ENCODE data around the gene MPHOSPH9. TPM values are rescaled to one million over a fixed set of nuclear protein-coding genes. Genes with fewer than 3 reads are reported as not detected.
A peak's percentile ranks its signal among the peaks of the same experiment; 100 is the strongest.

MPHOSPH9 gene
- total RNA-seq, 1 donor from 2014 or later, result 21.8 TPM

DNA sequence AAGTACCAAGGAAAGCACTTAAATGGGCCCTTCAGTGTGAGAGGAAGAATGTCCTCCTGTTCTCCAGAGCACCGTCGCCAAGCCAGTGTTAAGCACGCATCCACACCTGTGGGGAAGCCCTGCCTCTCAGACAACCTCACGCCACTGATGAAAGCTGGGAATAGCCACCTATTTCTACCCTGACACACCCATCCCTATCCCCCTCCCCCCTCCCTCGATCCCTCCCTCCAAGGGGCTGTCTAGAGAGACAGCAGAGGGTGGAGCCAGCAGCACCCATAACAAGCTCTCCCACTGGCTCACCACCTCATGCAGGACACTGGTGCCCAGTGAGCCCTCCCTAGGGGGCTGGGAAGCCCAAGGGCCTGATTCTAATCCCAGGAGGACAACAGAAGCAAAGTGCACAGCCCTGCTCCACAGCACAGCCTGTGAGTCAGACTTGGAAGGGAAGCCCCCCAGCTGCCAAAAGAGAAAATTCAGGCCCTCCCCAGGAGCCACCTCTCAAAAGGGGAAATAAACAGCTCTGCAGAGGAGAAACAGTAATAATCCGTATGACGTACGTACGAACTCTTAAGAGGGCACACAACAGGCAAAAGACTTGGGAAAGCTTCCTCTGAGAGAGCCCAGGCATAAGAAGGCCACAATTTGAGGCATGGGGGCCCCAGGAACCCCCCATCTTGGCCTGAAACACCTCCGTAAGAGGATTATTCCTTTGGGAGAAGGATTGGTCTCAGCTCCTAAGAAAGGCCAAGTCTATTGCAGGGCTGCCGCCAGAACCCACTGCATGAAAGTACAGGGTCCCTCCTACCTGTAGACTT is 89.8 kb downstream of the MPHOSPH9 start:
- Histone ChIP-seq H3K4me1 (peaks cover 49% of the 10 kb centered on the region), H3K27ac (peak overlapping the region; percentile 78), H3K9me3 (no peaks in the 10 kb centered on the region), H3K27me3 (ENCODE audit: low read depth) (no peaks in the 10 kb centered on the region), H3K36me3 (no peaks in the 10 kb centered on the region), H3K4me3 (no peak overlapping the region)
- TF ChIP-seq, protein P1, sequence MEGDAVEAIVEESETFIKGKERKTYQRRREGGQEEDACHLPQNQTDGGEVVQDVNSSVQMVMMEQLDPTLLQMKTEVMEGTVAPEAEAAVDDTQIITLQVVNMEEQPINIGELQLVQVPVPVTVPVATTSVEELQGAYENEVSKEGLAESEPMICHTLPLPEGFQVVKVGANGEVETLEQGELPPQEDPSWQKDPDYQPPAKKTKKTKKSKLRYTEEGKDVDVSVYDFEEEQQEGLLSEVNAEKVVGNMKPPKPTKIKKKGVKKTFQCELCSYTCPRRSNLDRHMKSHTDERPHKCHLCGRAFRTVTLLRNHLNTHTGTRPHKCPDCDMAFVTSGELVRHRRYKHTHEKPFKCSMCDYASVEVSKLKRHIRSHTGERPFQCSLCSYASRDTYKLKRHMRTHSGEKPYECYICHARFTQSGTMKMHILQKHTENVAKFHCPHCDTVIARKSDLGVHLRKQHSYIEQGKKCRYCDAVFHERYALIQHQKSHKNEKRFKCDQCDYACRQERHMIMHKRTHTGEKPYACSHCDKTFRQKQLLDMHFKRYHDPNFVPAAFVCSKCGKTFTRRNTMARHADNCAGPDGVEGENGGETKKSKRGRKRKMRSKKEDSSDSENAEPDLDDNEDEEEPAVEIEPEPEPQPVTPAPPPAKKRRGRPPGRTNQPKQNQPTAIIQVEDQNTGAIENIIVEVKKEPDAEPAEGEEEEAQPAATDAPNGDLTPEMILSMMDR (IDR thresholded peaks at IDR 0.05), result no peak
- ATAC-seq, result peak; percentile 93
- DNase-seq, result peak; percentile 83
- intact Hi-C loops (cut with DNase I), result no loop called here

DNA sequence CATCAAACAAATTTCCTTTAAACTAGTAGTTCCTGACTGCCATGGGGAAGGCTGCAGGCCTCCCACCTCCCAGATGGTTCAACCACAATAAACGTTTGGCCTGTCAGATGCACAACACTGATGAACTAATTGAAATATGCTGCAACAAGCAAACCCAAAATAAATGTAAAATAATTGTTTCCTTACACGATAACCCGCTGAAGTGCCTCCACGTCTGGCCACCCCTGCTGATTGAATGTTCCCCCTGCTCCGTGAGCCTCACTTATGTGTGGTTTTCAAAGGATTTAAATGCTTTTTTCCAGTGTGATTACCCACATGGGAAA is 90.5 kb downstream of the MPHOSPH9 start:
- TF ChIP-seq, protein P1 (IDR thresholded peaks at IDR 0.05), result no peak
- ATAC-seq (no peak), DNase-seq (no peak)
- H3K27ac ChIP-seq, result peak overlapping the region; percentile 78
- H3K9me3 ChIP-seq, result no peaks in the 10 kb centered on the region
- H3K4me1 ChIP-seq, result peaks cover 49% of the 10 kb centered on the region
- H3K36me3 ChIP-seq, result no peaks in the 10 kb centered on the region
- intact Hi-C loops (cut with DNase I), result no loop called here
- H3K4me3 ChIP-seq, result no peak overlapping the region
- H3K27me3 ChIP-seq (ENCODE audit: low read depth), result no peaks in the 10 kb centered on the region

- TF ChIP-seq, protein P1 (IDR thresholded peaks at IDR 0.05), result no peak
- no peaks in the 10 kb centered on the region for H3K36me3 ChIP-seq
- intact Hi-C loops (cut with DNase I), result no loop called here
- DNase-seq (no peak), ATAC-seq (peak; percentile 68 to 85)
- H3K27ac ChIP-seq, result peak overlapping the region; percentile 78
- H3K4me1 ChIP-seq, result peaks cover 49% of the 10 kb centered on the region
- H3K27me3 ChIP-seq (ENCODE audit: low read depth), result no peaks in the 10 kb centered on the region
- peak overlapping the region; percentile 6 for H3K4me3 ChIP-seq
- H3K9me3 ChIP-seq, result no peaks in the 10 kb centered on the region
Measured at GRCh38 chr12:123141615-123142517, 91.1 kb downstream of the MPHOSPH9 start.

DNA sequence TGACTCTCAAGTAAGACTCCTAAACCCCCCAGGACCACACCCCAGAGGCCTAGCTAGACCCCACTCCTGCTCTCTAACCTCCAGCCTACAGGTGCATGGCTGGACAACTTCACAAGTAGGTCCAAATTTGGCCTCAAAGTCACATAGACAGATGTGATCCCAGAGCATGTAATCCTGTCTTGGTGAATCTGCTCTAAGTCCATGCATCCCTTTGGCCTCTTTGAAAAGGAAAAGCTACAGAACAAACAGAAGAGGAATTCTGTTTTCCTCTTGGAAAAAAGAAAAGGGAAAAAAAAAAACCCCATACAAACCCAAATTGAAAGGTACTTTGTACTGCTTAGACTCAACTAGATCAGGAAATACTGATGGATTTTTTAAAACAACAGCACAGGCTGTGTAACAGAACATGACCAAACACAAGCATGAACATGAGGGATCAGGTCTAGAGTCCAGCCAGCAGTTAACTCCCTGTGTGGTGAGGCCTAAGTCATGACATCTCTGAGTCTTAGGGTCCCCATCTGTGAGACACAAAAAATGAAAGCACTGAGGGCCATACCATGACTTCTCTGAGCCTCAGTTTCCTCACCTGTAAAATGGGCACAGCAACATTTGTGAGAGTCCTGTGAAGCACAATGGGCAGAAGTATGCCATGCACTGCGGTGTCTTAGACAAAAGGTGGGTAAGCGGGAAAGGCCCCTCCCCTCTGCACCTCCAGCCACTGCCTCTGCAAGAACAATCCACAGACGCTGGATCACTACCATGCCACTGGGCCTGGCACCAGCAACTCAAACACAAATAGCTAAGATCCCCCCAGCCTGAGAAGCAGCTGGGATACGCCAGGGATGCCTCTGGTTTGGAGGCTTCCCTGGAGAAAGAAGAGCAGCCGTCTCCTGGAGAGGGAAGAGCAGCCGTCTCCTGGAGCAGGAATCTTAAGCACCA is 92.0 kb downstream of the MPHOSPH9 start:
- H3K27ac ChIP-seq, result peak overlapping the region; percentile 78
- H3K9me3 ChIP-seq, result no peaks in the 10 kb centered on the region
- TF ChIP-seq, protein P1 (IDR thresholded peaks at IDR 0.05), result no peak
- H3K27me3 ChIP-seq (ENCODE audit: low read depth), result no peaks in the 10 kb centered on the region
- H3K36me3 ChIP-seq, result no peaks in the 10 kb centered on the region
- no peak for DNase-seq
- no peak for ATAC-seq
- peak overlapping the region; percentile 6 for H3K4me3 ChIP-seq
- H3K4me1 ChIP-seq, result peaks cover 49% of the 10 kb centered on the region
- intact Hi-C loops (cut with DNase I), result no loop called here
